Activated CD8-positive, alpha-beta memory T cell treated with anti-CD3 and anti-CD28 coated beads, Interleukin-2, amount 50 U/mL, for 1 hour (primary cell): Measurements from ENCODE around the gene SGCE.

Experiments used
- DNase-seq: peaks from one replicate; pipeline ENCODE4 v3.0.0-alpha.2; 2020; ENCODE audit errors: extremely low read depth

Gene SGCE

DNA sequence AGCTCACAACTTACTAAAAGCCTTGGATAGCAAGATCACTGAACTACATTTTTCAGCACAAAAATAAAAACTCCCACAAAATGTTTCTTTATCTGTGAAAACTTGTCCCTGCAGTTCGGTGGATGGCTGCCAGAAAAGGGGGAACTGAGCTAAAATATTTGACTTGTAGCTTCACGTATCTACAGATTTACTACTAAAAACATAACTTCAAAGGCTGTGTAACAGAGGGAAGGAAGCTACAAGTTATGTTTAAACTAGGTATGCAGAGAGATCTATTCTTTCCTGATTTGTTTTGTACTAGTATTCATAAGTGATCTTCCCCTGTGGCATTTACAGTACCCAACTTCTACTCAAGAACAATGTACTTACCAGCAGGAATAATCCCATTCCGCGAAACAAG lies 25.1 kb downstream of the SGCE start:
- no peak for DNase-seq

DNA sequence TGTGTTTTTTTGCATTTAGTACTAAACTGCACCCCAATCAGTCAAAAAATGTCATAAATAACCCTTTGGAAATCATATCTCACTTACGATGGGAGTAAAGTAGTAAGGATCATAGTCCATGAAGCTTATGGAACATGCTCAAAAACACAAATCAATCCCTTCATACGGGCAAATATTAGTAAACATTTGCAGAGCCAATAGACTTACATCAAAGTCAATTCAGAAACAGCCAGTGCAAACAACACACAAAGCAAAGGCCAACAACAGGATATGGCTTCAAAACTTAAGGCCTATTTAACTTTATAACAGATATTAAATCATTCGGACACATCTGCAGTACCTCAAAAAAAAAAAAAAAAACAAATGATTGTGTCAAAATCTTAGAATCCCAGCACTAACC lies 32.1 kb downstream of the SGCE start:
- no peak for DNase-seq

DNA sequence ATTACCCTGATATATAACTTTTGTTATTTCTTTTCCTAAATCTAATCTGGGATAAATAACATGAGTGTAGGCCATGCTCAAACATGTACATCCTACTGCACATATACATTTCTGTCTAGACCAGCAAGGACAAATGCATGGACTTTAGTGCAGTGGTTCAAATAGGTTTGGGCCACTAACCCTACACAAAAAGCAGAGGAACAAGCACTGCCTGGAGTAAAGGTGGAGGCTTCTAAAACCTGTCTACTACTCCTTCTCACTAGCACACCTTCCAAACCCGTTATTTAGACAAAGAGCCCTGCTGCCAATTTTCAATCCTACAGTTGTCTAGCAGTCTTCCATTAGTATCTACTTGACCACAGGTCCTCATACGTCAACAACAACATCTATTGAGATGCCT lies 34.8 kb downstream of the SGCE start:
- no peak for DNase-seq

DNA sequence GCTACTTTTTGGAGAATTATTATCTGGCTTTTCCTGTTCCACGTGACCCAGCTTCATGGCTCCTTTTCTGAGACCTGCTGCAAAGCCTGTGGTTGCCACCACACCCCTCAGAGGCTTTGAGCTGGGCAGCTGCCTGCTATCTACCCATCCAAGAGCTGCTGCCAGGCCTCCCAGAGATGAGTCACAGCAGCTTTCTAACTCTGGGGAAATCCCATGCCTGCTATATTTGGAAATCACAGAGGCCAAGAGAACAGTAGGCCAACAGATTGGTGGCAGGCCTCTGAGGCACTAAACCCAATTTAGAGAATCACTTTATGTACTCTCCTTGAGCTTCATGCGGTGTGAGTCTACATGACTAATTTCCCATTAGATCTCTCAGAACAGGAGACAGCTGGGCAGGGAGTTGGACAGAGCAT lies 35.2 kb downstream of the SGCE start:
- no peak for DNase-seq

DNA sequence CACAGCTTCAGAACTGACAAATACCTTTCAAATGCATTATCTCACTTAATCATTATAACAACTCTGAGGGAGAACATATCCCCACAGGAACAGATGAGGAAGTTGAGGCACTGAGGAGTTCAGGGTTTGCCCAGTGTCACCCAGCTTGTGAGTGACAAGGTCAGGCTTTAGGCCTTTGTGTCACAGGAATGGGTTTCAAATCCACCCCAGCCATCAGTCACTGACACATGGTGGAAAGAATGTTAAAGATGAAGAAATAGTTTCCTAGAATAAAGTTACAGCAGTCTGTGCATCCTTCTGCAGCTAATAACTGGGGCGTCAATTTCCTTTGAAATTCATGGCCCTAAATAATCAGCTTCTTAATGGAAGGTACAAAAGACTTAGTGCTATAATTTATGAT lies 37.8 kb downstream of the SGCE start:
- DNase-seq, result no peak

DNA sequence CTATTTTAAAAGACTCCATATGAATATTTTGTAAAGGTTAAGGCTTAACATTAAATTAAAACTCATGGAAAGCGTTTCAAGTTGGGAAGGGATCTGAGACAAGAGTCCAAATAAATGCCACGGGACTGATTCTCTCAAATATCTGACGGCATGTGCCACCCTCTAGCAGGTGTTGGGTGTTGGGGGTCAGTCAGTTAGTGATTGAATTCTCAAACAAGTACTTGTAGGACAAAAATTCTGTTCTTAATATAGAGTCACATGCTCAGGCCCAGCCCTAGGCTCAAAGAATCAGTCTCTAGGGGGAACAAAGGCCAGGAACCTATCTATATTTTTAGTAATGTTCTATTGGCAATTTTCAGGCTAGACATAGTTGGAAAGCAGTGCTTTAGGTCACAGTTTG lies 39.1 kb downstream of the SGCE start:
- no peak for DNase-seq

DNA sequence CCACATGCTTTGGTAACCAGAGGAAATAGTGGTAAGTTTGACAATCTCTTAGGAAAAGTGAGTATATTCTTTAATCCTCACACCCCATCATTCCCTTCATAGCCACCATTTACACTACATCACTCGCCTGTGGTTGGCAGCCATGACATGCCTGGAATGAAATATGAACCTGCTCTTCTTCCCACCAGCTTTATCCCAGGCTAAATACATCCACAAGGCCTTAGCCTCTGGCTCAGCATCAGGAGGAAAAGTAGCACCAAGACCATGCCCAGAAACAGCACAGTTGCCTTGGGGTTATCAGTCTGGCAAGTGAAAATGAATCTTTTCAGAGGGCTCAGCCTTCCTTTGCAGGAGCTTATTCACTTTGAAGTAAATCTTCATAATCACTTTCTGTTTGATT lies 40.3 kb downstream of the SGCE start:
- no peak for DNase-seq

DNA sequence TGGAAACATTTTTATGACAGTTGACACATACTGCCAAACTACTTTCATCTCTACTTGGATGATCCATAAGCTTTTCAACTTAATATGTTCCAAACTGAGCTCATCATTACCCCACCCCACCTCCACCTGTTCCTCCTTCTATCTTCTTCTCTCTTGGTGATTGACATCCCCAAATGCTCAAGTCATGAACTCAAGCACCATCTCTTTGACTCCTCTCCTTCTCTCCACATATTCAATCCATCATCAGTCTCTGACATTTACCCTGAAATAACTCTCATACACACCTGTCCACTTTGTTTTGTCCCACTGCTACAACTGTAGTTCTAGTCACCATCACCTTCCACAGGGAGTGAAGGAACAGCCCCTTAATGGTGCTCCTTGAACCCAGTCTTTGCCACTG lies 43.3 kb downstream of the SGCE start:
- no peak for DNase-seq

DNA sequence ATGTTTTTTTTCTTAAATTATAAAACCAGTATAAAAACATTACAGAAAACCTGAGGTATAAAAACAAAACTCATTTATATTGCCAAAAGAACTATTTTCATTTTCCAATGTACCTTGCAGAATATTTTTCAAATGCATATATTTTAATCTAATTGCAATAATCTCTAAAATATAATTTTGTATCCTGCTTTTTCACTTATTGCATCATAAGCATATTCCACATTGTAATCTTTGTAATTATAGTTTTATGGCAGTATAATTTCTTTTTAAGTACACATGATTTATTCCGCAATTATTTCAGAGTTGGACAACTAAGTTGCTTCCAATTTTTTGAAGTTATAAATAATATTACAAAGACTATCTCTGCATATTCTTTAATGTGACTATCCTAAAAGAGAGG lies 43.7 kb downstream of the SGCE start:
- no peak for DNase-seq

DNA sequence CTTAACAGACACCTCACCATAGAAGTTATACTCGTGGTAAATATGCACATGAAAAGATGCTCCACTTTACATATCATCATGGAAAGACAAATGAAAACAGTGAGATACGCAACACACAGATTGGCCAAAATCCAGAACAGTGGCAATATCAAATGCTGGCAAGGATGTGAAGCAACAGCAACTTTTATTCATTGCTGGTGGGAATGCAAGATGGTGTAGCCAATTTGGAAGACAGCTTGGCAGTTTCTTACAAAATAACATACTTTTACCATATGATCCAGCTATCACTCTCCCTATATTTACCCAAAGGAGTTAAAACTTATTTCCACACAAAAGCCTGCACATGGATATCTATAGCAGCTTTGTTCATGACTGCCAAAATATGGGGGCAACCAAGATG lies 46.4 kb downstream of the SGCE start:
- no peak for DNase-seq

DNA sequence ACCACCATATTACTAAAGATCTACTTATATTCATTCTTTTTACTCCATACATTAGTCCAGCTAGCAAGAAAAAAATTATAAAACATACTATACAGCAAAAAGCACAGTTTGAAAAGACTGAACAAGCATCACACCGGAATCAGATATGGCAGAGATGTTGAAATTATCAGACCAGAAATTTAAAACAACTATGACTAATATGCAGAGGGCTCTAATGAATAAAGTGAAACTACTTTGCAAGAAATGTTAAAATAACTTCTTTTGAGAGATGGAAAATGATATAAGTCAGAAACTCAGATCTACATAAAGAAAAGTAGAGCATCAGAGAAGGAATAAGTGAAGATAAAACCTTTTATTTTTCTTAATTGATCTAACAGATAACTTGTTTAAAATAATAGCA lies 50.9 kb downstream of the SGCE start:
- DNase-seq, result no peak

DNA sequence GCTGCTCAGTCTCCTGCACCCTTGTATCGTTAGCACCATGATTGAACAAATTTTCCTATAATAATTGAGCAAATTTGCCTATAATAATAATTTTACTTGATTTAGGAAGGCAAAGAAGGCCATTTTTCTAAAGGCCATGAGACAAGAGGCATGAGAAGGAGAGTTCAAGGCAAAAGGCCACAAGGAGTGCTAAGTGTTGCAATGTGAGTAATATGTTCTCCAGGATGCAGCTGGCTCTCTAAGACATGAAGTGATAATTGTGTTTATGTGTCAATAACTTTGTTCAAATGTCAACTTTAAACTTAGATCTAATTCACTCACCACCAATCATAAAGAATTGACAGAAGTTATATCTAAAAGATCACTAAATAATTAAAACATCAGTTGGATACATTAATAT lies 53.8 kb downstream of the SGCE start:
- no peak for DNase-seq

DNA sequence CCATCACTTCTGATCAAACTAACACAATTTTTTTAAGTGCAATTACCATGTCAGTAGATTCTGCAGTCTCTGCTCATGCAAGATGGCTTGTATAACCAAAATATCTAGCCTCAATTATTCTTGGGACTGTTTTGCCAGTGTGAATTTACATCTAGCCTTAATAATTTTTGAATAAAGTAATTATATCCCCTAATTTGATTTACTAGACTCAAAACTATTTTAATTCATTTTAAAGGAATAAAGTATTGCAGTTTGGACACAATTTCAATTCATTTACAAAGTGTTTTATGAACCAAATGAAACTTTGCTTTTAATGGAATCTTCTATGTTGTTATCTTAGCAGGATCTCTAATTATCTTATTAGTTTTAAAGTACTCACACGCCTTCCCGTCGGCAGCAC lies 55.7 kb downstream of the SGCE start:
- DNase-seq, result no peak

DNA sequence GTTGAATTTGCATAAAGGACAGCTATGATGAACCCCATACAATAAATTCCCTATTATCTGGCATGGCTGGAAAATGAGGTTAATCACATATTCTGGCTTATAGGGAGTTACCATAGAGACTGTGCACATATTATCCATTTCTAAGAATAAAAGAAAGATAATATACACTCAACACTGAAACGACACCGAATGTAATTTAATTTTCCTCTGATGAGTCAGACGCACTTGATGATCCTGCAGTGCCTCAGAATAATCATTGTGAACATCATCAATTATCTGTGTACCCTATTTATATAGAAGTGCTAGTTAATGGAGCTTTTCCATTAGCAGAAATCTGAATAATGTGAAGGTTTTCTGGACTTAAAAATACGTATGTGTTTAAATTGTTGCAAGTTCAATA lies 60.2 kb downstream of the SGCE start:
- no peak for DNase-seq

DNA sequence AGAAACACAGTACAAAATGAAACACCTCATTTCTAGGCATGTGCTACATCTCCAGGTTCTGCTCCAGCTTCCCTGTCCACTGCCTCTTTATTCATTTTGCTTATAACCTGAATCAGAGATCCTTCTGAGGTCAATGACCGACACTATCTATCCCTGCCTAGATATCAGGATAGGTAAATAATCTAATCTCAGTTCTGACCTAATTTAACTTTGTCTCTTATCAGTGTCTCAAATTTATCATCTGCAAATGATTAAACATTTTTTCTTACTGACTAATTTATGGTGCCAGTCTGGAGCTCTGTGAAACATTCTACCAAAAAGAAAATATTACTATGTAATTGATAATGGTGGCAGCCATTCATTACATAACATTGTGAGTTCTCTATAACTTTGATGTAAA lies 61.1 kb downstream of the SGCE start:
- no peak for DNase-seq

DNA sequence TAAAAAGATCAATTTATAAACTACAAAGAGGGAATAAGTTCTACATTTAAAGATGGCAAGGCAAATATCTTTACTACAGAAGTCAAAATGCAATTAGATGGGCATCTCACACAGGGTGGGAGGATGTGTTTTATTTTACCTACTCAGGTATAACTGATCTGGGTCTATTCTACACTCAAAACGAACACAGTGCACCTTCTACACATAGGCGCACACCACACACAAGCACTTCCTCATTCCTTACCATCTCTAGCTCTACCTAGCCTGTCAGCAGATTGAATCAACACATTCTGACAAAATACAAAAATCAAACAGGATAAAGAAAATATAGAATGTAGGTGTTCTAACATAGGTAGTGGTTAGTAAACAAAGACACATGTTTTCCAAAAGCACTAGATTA lies 64.8 kb downstream of the SGCE start:
- DNase-seq, result no peak

DNA sequence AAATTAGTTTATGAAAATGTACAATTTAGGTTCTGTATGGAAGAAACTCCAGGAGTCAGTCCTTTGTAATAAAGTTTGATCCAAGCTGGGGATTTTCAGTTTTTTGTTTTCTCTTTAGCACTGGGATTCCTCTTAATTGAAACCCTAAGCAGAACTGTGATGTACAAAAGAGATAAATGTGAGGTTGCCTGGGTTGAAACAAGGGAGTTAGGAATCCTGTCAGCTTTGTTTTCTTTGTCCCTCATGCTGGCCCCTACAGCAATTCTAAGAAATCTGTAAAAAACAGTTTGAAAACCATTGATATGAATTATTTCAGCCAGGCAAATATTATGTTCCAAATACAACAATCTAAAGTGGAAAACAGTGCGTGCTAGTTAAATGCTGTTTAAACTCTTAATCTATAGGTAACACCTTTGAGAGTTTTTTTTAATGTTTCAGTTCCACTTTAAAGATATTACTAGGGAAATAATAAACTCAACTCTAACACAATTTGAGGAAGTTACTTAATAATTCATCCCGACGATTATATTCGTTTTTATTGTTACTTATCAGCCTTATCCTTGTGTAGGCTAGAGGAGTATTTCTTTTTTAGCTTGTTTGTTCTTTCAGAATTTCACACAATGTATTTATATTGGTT lies 65.3 kb downstream of the SGCE start:
- DNase-seq, result no peak

DNA sequence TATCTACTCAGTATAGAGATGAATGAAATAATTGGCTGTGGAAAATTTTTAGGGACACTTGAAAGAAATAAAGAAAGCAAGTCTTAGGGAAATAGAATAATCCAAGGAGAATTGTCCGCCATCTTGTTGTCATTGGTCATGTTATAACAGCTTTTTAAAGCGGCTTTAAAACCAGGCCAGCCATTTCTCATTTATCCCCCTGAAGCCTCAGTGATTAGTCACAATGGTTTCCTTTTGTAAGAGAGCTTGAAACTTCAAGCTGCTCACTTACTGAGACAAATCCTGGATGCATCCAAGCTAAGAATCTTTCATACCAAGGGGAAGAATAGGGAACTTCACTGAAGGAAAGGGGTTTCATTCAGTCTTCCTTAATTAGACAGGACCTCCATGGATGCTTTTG lies 67.9 kb downstream of the SGCE start:
- no peak for DNase-seq

DNA sequence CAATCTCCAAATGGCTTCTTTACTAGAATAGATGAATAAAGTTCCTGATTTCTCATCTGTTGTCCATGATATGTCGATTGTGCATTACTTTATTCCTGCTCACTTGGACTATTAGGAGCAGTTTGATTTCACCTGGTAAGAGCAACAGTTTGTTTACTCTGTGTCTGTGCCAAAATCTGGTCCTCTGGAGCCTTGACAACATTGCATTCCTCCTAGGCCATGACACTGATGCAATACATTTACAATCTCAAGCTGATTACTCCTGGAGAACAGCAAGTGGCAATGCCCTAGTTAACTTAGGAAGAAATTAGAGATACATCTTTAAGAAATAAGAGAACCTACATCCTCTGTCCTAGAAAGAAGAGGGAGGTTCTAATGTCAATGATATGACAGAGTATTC lies 71.8 kb downstream of the SGCE start:
- no peak for DNase-seq

DNA sequence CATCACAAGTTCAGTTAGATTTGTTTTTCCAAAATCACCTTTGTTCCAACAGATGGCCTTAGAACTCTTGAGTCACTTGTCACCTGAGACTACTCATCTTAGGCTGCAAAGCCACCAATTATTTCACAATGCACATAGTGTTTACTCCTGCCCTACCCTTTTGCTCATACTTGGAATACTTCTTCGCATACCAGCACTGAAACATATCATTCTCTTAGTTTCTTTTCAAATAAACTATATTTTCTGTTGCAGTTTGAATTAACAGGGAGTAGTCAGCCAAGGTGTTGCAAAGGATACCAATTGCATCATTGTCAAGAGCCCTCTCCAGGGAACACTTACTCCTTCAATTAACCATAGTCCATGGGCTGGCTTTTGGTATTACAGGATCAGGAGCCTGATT lies 75.3 kb downstream of the SGCE start:
- DNase-seq, result no peak

DNA sequence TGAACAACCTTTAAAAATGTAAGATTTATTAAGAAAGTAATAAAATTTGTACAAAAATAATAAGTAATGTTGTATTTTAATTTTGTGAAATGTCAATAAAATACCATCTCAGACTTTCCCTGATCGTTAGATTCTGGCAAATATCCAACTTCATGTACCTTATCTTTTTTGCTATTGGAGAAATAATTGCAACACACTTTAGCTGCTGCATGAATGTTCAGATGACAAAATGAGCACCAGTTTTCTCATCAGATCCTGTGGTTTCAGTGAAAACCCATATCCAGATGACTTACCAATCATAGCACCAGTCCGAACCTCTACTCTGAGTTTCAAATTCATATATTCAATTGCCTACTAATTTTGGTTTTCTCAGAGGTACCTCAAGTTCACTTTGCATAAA lies 76.5 kb downstream of the SGCE start:
- DNase-seq, result no peak

DNA sequence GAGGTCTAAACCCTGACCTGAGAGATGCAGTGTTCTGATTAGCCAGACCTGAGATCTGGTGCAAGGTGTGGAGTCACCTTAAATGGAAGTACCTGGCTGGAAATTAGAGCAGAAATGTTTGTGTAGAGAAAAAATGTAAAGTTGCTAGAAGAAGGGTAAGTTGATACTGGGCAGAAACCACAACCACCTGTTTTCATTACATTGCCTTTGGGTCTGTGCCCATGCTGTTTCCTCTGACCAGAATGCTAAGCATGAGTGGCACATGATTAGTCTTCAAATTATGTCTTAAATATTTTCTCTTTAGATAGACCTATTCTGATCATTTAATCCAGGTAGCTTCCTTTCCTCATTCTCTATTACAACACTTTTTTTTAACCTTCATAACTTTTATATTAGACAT lies 77.3 kb downstream of the SGCE start:
- no peak for DNase-seq

DNA sequence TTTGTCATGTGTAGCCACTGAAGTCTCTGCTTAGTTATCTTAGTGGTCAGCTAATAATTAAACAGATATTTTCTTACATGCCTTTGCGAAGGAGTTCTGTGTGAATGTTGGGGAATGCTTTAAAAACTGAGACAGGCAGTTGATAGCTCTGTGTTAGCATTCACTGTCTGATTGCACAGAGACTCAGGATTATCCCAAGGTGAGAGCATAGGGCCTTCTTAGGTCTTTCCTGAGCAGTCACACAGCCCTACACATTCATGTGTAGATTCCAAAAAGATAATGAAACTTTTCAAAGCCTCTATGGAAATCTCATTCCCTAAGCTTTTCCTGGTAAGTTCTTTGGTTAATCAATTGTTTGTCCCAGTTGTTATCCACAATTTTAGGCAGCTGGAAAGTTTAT lies 78.6 kb downstream of the SGCE start:
- no peak for DNase-seq

DNA sequence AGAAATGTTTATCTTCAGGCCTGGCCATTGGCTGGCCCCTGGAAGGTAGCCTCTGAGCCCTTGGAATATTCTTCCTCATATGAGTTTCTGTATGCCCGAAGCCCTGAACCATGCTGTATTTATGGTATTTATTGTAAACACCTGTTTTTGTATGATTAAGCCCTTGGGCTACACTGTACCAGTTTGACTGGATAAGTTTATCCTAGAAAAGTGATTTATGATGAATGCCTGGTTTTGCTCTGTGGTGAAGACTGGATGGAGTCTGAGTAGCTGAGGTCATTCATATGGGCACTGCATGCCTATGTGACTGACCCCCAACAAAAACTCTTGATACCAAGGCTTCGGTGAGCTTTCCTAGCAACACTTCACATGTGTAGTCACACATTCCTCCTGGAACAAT lies 79.6 kb downstream of the SGCE start:
- no peak for DNase-seq

DNA sequence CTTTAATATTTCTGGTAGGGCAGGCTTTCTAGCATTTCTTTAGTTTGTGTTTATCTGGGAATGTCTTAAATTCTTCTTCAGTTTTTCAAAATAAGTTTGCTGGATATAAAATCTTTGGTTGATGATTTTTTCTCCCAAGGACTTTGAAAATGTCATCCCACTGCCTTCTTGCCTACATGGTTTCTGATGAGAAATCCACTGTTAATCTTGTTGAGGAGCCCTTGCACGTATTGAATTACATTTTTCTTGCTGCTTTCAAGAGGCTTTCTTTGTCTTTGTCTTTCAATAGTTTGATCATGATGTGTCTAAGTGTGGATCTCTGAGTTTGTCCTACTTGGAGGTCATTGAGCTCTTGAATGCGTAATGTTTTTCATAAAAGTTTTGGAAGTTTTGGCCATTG lies 80.3 kb downstream of the SGCE start:
- no peak for DNase-seq
